OCI-LY1 (cell line): ENCODE measurements around the gene P2RY12.

ENCODE experiments used
- EZH2 ChIP-seq: fragments of 200-600 bp; sonication (generic), shearing (Covaris generic); IDR thresholded peaks from 2 replicates; pipeline ENCODE4 v1.8.0; 2017; ENCODE audit warnings: borderline replicate concordance, mixed run types, mild to moderate bottlenecking, antibody characterized with exemption, low read length, moderate library complexity, mixed read lengths
- TF ChIP-seq, protein P1 (sequence below): fragments of 200-600 bp; sonication (generic), shearing (Covaris generic); IDR thresholded peaks from 2 replicates; pipeline ENCODE4 v1.5.1; 2017; ENCODE audit warnings: mild to moderate bottlenecking, antibody characterized with exemption, low read length, moderate library complexity, mixed read lengths

DNA sequence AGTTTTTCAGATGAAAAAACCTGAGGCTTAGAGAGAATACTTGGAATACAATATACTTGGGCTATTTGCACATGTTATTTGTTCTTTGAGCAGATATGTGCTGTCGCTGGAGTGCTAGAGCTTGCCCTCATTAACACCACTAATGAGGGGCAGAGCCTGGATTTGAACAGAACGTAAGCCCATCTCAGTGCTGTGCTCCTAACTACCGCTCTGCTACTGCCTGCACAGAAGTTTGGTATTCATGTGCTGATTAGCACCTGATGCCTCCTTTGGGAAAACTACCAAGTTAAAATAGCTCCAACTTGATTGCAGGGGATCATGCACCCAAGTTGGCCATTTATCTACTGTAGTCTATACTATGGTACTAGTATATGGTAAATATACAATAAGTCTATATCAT, 71.6 kb downstream of the P2RY12 start:
- TF ChIP-seq, protein P1, sequence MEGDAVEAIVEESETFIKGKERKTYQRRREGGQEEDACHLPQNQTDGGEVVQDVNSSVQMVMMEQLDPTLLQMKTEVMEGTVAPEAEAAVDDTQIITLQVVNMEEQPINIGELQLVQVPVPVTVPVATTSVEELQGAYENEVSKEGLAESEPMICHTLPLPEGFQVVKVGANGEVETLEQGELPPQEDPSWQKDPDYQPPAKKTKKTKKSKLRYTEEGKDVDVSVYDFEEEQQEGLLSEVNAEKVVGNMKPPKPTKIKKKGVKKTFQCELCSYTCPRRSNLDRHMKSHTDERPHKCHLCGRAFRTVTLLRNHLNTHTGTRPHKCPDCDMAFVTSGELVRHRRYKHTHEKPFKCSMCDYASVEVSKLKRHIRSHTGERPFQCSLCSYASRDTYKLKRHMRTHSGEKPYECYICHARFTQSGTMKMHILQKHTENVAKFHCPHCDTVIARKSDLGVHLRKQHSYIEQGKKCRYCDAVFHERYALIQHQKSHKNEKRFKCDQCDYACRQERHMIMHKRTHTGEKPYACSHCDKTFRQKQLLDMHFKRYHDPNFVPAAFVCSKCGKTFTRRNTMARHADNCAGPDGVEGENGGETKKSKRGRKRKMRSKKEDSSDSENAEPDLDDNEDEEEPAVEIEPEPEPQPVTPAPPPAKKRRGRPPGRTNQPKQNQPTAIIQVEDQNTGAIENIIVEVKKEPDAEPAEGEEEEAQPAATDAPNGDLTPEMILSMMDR: no peak
- TF ChIP-seq EZH2: no peak
